Naive B cell (primary cell): ENCODE measurements around the gene SETX. TPM values are rescaled to one million over a fixed set of nuclear protein-coding genes. Genes with fewer than 3 reads are reported as not detected.

Experiments used
- ATAC-seq, 2 donors: fragments of 150-1000 bp; cut with Tn5 transposase; 2 replicates each; pipeline ENCODE4 v1.10.0; 2021; ENCODE audit warnings: low read depth in 2 of 2, mild to moderate bottlenecking in 2 of 2, moderate library complexity in 2 of 2
- DNase-seq: peaks from one replicate; pipeline ENCODE4 v3.0.0; 2022
- H3K27ac Mint-ChIP-seq, 6 donors: one replicate each; pipeline ENCODE4 v1.8.0; 2020 to 2022; ENCODE audit warnings: mild to moderate bottlenecking in 6 of 6, mixed read lengths in 6 of 6, moderate library complexity in 5 of 6, inconsistent platforms in 2 of 6
- H3K27me3 Mint-ChIP-seq, 3 donors: one replicate each; pipeline ENCODE4 v1.8.0; 2021 to 2022; ENCODE audit warnings: mixed read lengths in 3 of 3, mild to moderate bottlenecking in 1 of 3
- H3K36me3 Mint-ChIP-seq, 2 donors: one replicate each; pipeline ENCODE4 v1.8.0; 2020 to 2022; ENCODE audit warnings: mixed read lengths in 2 of 2, inconsistent platforms in 1 of 2, mild to moderate bottlenecking in 1 of 2
- H3K4me1 Mint-ChIP-seq, 3 donors: one replicate each; pipeline ENCODE4 v1.8.0; 2020 to 2022; ENCODE audit warnings: mixed read lengths in 3 of 3, inconsistent platforms in 1 of 3, mild to moderate bottlenecking in 1 of 3, moderate library complexity in 1 of 3
- H3K4me3 Mint-ChIP-seq, 8 donors: one replicate each; pipeline ENCODE4 v1.8.0; 2020 to 2022; ENCODE audit warnings: mild to moderate bottlenecking in 8 of 8, mixed read lengths in 8 of 8, moderate library complexity in 8 of 8, inconsistent platforms in 2 of 8
- H3K9me3 Mint-ChIP-seq, 7 donors: one replicate each; pipeline ENCODE4 v1.8.0; 2020 to 2022; ENCODE audit warnings: mixed read lengths in 7 of 7, mild to moderate bottlenecking in 5 of 7, inconsistent platforms in 2 of 7, moderate library complexity in 1 of 7
- polyA plus RNA-seq, 6 donors: library from polyadenylated mRNA; unstranded; fragments of 300-500 nt; fragmentation: Illumina TruSeq; gene quantifications; one replicate each; pipeline ENCODE4 v1.2.3, GENCODE V29; 2021; ENCODE audit warnings: low read depth in 6 of 6

Gene SETX
- polyA plus RNA-seq, 6 donors from 2014 or later = 12.7 to 70.1 (median 46.5) TPM

DNA sequence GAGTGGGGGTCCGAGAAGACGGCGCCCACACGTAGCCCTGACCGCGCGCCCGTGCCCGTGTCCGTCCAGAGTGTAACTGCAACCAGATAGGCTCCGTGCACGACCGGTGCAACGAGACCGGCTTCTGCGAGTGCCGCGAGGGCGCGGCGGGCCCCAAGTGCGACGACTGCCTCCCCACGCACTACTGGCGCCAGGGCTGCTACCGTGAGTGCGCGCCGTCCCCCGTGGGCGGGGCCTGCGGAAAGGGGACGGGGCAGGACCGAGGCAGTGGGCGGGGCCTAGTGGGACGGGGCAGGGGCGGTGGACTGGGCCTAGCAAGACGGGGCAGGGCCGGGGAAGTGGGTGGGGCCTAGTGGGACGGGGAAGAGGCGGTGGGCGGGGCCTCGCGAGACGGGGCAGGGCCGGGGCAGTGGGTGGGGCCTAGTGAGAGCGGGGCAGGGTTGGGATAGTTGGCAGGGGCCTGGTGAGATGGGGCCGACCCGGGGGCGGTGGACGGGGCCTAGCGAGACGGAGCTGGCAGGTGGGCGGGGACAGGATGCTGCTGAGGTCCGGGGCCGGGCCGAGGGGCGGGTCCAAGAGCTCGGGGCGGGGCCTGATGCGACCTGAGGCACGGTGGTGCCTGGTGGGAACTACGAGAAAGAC is 113.8 kb downstream of the SETX start:
- H3K27me3 Mint-ChIP-seq = peaks cover 0 to 14% (median 0%) of the 10 kb centered on the region in 3 donors
- peak; percentile 86 for ATAC-seq
- H3K27ac Mint-ChIP-seq = peak overlapping the region; percentile 85 to 98 (median 96)

DNA sequence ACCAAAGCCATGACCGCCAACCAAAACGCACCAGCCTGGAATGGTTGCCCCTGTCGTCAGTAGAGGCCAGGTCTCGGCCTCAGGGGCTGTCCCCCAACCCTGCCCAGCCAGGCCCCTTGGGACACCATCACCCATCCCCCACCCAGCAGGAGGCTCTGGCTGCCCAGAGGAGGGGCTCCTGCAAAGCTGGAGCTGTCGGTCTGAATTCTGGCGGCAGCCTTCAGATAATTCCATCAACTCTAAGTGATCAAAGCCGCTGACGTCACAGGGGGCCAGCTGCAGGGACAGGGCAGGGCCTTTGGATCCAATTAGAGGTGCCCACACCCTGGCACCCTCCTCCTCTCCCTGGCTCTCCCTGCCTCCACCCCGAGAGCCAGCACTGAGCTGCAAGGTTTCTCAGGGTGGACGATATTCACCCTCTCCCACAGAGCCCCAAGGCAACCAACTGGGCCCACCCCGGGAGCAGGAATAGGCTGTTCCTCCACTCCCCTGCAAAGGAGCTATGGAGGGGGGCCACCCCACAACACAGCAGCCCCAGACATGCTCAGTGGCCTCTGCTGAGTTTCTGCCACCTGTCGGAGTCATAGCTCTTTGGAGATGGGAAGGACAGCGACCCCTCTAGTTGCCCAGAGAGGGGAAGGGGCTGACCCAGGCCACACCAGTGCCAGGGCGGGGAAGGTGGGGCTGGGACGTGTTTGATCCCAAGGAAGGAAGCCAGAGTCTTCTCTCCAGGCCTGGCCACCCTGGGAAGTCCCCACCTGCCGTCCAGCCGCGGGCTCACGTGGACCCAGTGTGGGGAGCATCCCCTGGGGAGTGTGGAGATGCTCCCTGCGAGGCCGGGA is 114.6 kb downstream of the SETX start:
- H3K4me1 Mint-ChIP-seq = peaks cover 16 to 26% (median 25%) of the 10 kb centered on the region in 3 donors
- peak overlapping the region in 7 of 8 donors; percentile 15 to 97 (median 41) for H3K4me3 Mint-ChIP-seq
- peak overlapping the region in 5 of 6 donors; percentile 7 to 42 (median 27) for H3K27ac Mint-ChIP-seq
- H3K9me3 Mint-ChIP-seq = no peaks in the 10 kb centered on the region
- ATAC-seq = no peak
- no peaks in the 10 kb centered on the region for H3K36me3 Mint-ChIP-seq
- no peak for DNase-seq
- peaks cover 0 to 6% (median 0%) of the 10 kb centered on the region in 3 donors for H3K27me3 Mint-ChIP-seq

More for the DNA sequence above, 113.8 kb downstream of the SETX start:
- Mint-ChIP-seq H3K9me3 (no peaks in the 10 kb centered on the region), H3K4me1 (peaks cover 16 to 25% (median 22%) of the 10 kb centered on the region in 3 donors), H3K36me3 (no peaks in the 10 kb centered on the region), H3K4me3 (peak overlapping the region; percentile 94 to 99 (median 97))
- DNase-seq = peak; percentile 99

DNA sequence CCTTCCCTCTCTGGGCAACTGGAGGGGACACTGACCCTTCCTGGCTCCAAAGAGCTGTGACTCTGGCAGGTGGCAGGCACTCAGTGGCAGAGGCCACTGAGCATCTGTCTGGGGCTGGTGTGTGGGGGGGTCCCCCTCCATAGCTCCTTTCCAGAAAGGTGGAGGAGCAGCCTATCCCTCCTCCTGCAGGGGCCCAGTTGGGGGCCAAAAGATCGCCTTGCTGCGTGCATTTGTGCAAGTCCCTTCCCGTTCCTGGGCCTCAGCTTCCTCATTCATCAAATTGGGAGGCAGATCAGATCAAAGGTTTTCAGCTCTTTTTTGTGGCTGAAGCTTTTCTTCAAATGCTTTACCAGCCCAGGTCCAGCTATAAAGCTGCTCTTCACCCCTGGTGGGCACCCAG is 115.3 kb downstream of the SETX start:
- peaks cover 0 to 4% (median 0%) of the 10 kb centered on the region in 3 donors for H3K27me3 Mint-ChIP-seq
- DNase-seq (no peak), ATAC-seq (no peak)
- no peaks in the 10 kb centered on the region for H3K36me3 Mint-ChIP-seq
- peak overlapping the region in 2 of 8 donors; percentile 7 to 23 for H3K4me3 Mint-ChIP-seq
- peaks cover 16 to 26% (median 25%) of the 10 kb centered on the region in 3 donors for H3K4me1 Mint-ChIP-seq
- no peaks in the 10 kb centered on the region for H3K9me3 Mint-ChIP-seq
- H3K27ac Mint-ChIP-seq = peak overlapping the region in 1 of 6 donors; percentile 24

DNA sequence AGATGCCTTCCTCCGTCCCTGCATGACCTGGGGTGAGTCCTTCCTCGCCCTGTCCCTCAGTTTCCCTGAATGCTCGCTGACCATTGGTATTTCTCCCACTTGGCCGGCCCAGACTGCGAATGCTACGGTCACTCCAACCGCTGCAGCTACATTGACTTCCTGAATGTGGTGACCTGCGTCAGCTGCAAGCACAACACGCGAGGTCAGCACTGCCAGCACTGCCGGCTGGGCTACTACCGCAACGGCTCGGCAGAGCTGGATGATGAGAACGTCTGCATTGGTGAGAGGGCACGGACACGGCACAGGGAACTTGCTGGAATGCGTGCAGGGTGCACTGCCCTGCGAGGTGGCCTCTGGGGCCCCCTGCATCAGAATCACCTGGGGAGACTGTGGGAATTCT is 115.8 kb downstream of the SETX start:
- ATAC-seq (no peak), DNase-seq (no peak)
- H3K27ac Mint-ChIP-seq = peak overlapping the region in 1 of 6 donors; percentile 65
- peak overlapping the region in 1 of 8 donors; percentile 52 for H3K4me3 Mint-ChIP-seq
- no peaks in the 10 kb centered on the region for H3K9me3 Mint-ChIP-seq
- H3K4me1 Mint-ChIP-seq = peaks cover 16 to 26% (median 25%) of the 10 kb centered on the region in 3 donors
- no peaks in the 10 kb centered on the region for H3K36me3 Mint-ChIP-seq
- H3K27me3 Mint-ChIP-seq = peaks cover 0 to 4% (median 0%) of the 10 kb centered on the region in 3 donors

DNA sequence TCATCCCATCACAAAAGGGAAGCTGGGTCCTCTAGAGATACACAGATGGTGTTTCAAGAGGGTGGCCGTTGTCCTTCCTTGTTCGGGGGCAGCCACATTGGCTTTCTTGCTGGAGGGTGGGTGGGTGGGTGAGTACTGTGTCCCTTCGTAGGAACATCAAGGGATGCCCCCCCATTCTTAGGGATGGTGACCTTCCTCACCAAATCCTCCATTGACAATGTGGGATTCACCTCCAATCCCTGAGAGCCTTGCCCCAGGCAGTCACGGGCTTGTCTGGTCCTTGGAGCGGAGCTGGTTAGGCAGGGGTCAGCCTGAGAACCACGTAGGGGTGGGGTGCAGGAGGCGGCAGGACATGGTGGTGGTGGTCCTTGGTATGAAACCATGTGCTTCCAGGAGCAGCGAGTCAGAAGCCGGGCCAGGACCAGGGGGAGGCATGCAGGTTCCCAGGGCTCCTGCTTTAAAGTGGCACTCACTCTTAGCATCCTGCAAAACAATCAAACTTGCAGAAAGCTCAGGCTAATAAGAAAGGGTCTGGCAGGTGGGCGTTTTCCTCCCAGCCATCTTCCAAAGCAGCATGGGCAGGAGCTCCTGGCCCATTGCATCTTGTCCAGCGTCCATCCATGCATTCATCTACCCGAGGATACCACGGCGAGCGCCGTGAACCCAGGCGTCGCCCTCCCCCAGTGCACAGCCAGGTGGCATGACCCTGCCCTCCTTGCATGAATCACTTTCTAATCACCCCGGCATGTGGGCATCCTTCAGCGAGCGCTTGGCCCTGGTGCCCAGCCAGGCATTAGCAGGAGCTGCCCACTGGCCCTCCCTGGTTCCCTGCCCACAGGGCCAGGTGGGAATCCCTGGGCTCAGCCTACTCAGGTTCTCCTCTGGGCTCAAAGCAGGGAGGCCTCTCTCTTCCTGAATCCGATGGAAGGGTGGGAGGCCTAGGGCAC is 116.5 kb downstream of the SETX start:
- Mint-ChIP-seq H3K9me3 (no peaks in the 10 kb centered on the region), H3K27ac (no peak overlapping the region), H3K4me3 (no peak overlapping the region), H3K4me1 (peaks cover 12 to 20% (median 19%) of the 10 kb centered on the region in 3 donors), H3K27me3 (peaks cover 0 to 8% (median 0%) of the 10 kb centered on the region in 3 donors), H3K36me3 (no peaks in the 10 kb centered on the region)
- DNase-seq (no peak), ATAC-seq (no peak)

DNA sequence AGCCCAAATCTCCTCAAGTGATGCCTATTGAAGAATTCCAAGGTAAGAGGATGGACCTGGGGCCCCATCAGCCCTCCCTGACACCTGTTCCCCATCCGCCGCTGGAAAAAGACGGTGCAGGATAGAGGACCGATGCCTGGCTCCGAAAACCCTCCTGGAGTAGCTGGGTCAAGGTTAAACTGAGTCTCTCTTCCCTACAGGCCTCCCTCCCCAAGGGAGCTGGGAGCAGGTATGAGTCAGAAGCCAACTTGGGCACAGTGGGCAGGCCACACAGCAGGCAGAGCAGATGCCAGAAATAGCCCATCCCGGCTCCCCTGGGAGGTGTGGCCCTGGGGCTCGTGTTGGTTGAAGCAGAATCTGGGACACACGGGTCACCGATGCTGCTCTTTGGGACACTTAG is 117.3 kb downstream of the SETX start:
- Mint-ChIP-seq H3K9me3 (no peaks in the 10 kb centered on the region), H3K27ac (no peak overlapping the region), H3K4me1 (peaks cover 10 to 17% (median 13%) of the 10 kb centered on the region in 3 donors), H3K36me3 (no peaks in the 10 kb centered on the region), H3K27me3 (peaks cover 0 to 14% (median 0%) of the 10 kb centered on the region in 3 donors), H3K4me3 (no peak overlapping the region)
- DNase-seq (no peak), ATAC-seq (no peak)

DNA sequence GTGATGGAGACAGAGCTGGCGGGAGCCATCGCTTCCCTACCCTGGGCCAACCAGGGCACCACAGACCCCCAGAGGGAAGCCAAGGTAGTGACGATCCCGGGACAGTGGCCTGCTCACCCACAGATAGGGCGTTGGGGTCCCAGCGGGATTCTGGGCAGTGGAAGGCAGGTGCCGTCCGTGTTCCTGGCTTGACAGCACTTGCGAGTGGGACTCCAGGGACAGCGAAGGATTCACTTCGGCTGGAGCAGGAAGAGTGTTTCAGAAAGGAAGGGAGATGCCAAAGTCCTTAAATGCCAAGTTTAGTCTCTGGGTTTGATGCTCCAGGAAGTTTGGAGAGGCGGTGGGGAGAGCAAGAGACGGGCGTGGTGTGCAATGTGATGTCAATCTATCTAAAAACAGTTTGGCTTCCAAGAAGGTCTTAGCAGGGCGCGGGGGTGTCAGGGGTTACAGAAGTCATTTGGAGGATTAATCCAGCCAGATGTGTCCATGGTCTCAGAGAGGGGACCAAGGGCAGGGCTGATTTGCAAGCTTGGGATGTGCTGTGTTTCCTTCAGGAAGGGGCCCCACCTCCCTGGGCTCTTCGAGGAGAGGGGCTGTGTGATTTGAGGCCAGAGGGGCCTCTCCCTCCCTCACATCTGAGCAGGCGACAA is 118.0 kb downstream of the SETX start:
- ATAC-seq = no peak
- H3K4me3 Mint-ChIP-seq = peak overlapping the region in 1 of 8 donors; percentile 72
- peaks cover 6 to 13% (median 10%) of the 10 kb centered on the region in 3 donors for H3K4me1 Mint-ChIP-seq

DNA sequence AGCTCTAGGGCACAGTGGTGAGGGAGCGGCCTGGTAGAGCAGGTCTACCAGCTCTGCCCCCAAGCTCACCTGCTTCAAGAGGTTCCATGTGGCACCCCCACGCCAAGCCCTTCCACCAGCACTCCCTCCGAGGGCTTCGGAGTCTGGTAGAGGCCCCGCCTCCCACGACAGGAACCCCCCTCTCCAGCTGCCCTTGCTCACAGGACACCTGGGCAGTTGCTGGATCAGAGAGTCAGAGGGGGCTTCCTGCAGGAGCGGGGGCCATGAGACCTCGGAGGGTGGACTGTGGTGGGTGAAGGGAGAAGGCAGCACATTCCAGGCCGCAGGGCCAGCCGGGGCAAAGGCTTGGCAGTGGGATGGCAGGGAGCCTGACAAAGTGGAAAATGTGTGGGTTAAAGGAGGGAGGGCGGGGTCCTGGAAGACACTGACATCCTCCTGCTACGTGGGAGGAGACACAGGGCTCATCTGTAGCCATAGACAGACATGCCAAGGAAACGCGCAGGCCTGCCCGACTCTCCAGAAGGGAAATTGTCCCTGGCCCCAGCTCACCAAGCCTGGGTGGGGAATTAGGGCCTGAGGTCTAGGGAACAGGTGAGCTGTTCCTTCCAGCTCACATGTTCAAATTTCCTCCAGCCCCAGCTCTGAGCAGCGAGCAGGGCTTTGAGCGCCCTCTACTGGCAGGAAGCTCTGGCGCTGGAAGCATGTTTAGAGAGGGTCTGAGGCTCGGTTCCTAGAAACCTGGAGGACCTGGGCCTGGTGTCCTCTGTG is 118.7 kb downstream of the SETX start:
- DNase-seq (peak; percentile 64), ATAC-seq (no peak)
- H3K27me3 Mint-ChIP-seq = peaks cover 0 to 22% (median 0%) of the 10 kb centered on the region in 3 donors
- no peaks in the 10 kb centered on the region for H3K9me3 Mint-ChIP-seq
- H3K36me3 Mint-ChIP-seq = no peaks in the 10 kb centered on the region
- H3K27ac Mint-ChIP-seq = peak overlapping the region in 1 of 6 donors; percentile 69
- H3K4me1 Mint-ChIP-seq = peaks cover 1 to 13% (median 10%) of the 10 kb centered on the region in 3 donors
- peak overlapping the region in 1 of 8 donors; percentile 72 for H3K4me3 Mint-ChIP-seq

More for the DNA sequence above, 118.0 kb downstream of the SETX start:
- H3K27ac Mint-ChIP-seq = peak overlapping the region in 1 of 6 donors; percentile 53
- peaks cover 0 to 17% (median 0%) of the 10 kb centered on the region in 3 donors for H3K27me3 Mint-ChIP-seq
- no peaks in the 10 kb centered on the region for H3K36me3 Mint-ChIP-seq
- no peak for DNase-seq
- no peaks in the 10 kb centered on the region for H3K9me3 Mint-ChIP-seq

DNA sequence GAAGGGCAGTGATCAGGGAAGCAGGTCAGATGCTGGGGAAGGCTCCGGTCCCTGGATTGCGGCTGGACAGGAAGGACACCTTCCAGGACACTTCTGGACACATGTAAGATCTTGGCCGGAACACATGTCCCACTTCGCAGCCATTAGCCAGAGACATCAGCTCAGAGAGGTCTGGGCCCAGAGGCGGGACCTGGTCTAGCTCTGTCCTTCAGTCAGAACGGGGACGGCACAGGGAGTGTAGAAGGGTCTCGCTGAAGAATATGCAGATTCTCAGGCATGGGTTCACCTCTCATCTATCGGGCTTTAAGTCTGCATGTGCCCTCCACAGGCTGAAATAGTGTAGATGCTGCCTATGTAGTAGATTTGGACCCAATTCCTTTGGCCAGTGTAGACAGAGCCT is 119.7 kb downstream of the SETX start:
- Mint-ChIP-seq H3K9me3 (no peaks in the 10 kb centered on the region), H3K4me1 (peaks cover 0 to 13% (median 10%) of the 10 kb centered on the region in 3 donors), H3K36me3 (no peaks in the 10 kb centered on the region), H3K27ac (no peak overlapping the region), H3K27me3 (peaks cover 0 to 25% (median under 1%) of the 10 kb centered on the region in 3 donors), H3K4me3 (peak overlapping the region in 1 of 8 donors; percentile 26)
- DNase-seq (no peak), ATAC-seq (no peak)

DNA sequence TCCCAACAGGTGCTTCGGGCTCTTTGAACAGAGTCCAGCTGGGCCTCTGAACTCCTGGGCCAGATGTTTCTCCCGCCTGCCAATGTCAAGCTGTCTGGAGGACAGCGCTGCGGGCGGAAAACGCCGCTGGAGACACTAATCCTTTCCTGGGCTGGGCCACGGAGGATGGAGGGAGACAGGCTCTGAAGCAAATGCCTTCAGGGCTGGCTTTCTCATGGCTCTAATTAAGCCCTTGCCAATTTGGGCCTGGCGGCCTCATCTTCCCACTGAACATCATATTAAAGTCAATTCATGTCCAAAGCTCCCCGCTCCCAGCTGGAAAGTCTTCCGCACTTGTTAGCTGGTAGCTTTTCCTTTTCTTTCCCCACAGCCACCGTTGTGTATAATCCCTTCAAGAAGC is 120.3 kb downstream of the SETX start:
- ATAC-seq (no peak), DNase-seq (no peak)
- no peaks in the 10 kb centered on the region for H3K36me3 Mint-ChIP-seq
- H3K4me1 Mint-ChIP-seq = peaks cover 0 to 13% (median 7%) of the 10 kb centered on the region in 3 donors
- H3K27me3 Mint-ChIP-seq = peaks cover 0 to 27% (median 7%) of the 10 kb centered on the region in 3 donors
- H3K4me3 Mint-ChIP-seq = peak overlapping the region in 1 of 8 donors; percentile 29
- no peaks in the 10 kb centered on the region for H3K9me3 Mint-ChIP-seq
- no peak overlapping the region for H3K27ac Mint-ChIP-seq

DNA sequence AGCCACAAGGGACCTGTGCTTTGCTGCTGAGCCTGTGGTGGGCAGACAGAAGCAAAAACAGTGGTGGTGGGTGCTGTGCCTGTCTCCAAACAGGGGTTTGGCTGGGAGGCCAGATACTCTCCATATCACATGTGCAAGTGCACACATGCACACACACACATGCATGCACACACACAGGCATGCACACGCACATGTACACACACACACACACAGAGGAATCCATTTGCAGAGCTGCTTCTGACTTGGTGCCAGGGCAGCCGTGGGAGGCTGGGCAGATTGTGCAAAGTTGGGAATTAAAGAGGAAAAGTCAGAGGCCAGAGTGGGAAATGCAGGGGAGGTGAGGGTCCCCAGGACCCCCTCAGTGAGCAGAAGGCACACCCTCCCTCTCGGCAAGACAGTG is 121.6 kb downstream of the SETX start:
- H3K4me3 Mint-ChIP-seq = no peak overlapping the region
- peaks cover 0 to 13% (median 7%) of the 10 kb centered on the region in 3 donors for H3K4me1 Mint-ChIP-seq
- H3K36me3 Mint-ChIP-seq = no peaks in the 10 kb centered on the region
- H3K9me3 Mint-ChIP-seq = no peaks in the 10 kb centered on the region
- no peak overlapping the region for H3K27ac Mint-ChIP-seq
- DNase-seq (no peak), ATAC-seq (no peak)
- H3K27me3 Mint-ChIP-seq = peaks cover 0 to 27% (median 19%) of the 10 kb centered on the region in 3 donors

DNA sequence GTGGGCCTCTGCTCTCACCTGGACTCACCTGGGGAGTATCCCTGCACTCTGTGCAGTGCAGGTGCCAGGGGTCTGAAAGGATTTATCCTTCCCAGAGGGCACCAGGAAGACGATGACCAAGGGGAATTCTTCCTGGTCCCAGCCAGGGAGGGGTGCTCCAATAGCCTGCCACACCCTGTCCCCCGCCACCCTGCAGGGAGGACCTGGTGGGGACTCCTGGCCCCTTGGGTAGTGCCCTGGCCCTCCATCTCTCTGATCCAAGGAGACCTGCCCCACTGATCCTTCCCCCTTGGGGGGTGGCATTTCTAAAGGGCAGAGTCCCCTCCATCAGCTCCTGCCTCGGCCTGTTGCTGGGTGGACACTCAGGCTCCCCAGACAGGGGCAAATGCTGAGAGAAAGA is 122.3 kb downstream of the SETX start:
- no peaks in the 10 kb centered on the region for H3K36me3 Mint-ChIP-seq
- peaks cover 0 to 31% (median 19%) of the 10 kb centered on the region in 3 donors for H3K27me3 Mint-ChIP-seq
- peak overlapping the region in 1 of 6 donors; percentile 88 for H3K27ac Mint-ChIP-seq
- H3K4me3 Mint-ChIP-seq = no peak overlapping the region
- DNase-seq = no peak
- ATAC-seq = no peak
- H3K4me1 Mint-ChIP-seq = peaks cover 0 to 13% (median 7%) of the 10 kb centered on the region in 3 donors
- no peaks in the 10 kb centered on the region for H3K9me3 Mint-ChIP-seq
